Skin epidermis (tissue), 12 donors: ENCODE data around the gene PSMC3.

Experiments
- H3K27ac ChIP-seq, 21 experiments: fragments of 200-600 bp; sonication (generic) in 11 of 21; one replicate each; pipeline ENCODE4 v1.5.0; 2020; ENCODE audit warnings: mild to moderate bottlenecking in 3 of 21, inconsistent platforms in 2 of 21, moderate library complexity in 2 of 21
- H3K4me3 ChIP-seq, 7 experiments: fragments of 200-600 bp; sonication (generic) in 2 of 7; one replicate each; pipeline ENCODE4 v1.5.0; 2020; ENCODE audit warnings: inconsistent platforms in 2 of 7, mild to moderate bottlenecking in 2 of 7, moderate library complexity in 1 of 7

The PSMC3 gene

GRCh38 chr11:47384498-47384897 lies 41.7 kb downstream of the PSMC3 start:
- Histone ChIP-seq H3K27ac (no peak overlapping the region), H3K4me3 (no peak overlapping the region)

GRCh38 chr11:47383071-47383470 lies 43.2 kb downstream of the PSMC3 start:
- Histone ChIP-seq H3K27ac (peak overlapping the region in 3 of 21 experiments; percentile 12 to 44 (median 26)), H3K4me3 (no peak overlapping the region)

- no peak overlapping the region for H3K27ac ChIP-seq
Observed at GRCh38 chr11:47380078-47380477, 46.2 kb downstream of the PSMC3 start.

GRCh38 chr11:47379317-47379716 lies 46.9 kb downstream of the PSMC3 start:
- H3K27ac ChIP-seq: peak overlapping the region in 8 of 21 experiments; percentile 70 to 93 (median 86)
- no peak overlapping the region for H3K4me3 ChIP-seq

More at GRCh38 chr11:47380078-47380477, 46.2 kb downstream of the PSMC3 start:
- no peak overlapping the region for H3K4me3 ChIP-seq

- H3K27ac ChIP-seq: peak overlapping the region in 17 of 21 experiments; percentile 49 to 93 (median 85)
- H3K4me3 ChIP-seq: peak overlapping the region in 1 of 7 experiments; percentile 27
Observed at GRCh38 chr11:47378836-47379170, 47.4 kb downstream of the PSMC3 start.

- Histone ChIP-seq H3K27ac (peak within 1 kb of the TSS; percentile 34 to 93 (median 85)), H3K4me3 (peak within 1 kb of the TSS; percentile 21 to 41 (median 32))
Observed at GRCh38 chr11:47378010-47378835, 48.0 kb downstream of the PSMC3 start, which contains the start of gene SPI1. Gene SPI1 (minus strand): TSS chr11:47378547. CDS start chr11:47378353, 194 bp downstream.

GRCh38 chr11:47377571-47378009 lies 48.6 kb downstream of the PSMC3 start:
- H3K27ac ChIP-seq: peak overlapping the region; percentile 34 to 93 (median 85)
- peak overlapping the region; percentile 21 to 41 (median 32) for H3K4me3 ChIP-seq

GRCh38 chr11:47376525-47377371 lies 49.5 kb downstream of the PSMC3 start:
- Histone ChIP-seq H3K27ac (peak overlapping the region in 20 of 21 experiments; percentile 31 to 93 (median 85)), H3K4me3 (peak overlapping the region; percentile 21 to 41 (median 32))

- H3K27ac ChIP-seq: peak overlapping the region in 15 of 21 experiments; percentile 38 to 93 (median 85)
Observed at GRCh38 chr11:47376107-47376524, 50.1 kb downstream of the PSMC3 start.

GRCh38 chr11:47375546-47376085 lies 50.6 kb downstream of the PSMC3 start:
- H3K27ac ChIP-seq: peak overlapping the region in 12 of 21 experiments; percentile 18 to 93 (median 86)
- peak overlapping the region in 6 of 7 experiments; percentile 19 to 41 (median 34) for H3K4me3 ChIP-seq

More at GRCh38 chr11:47376107-47376524, 50.1 kb downstream of the PSMC3 start:
- H3K4me3 ChIP-seq: peak overlapping the region; percentile 6 to 41 (median 32)

GRCh38 chr11:47375020-47375419 lies 51.2 kb downstream of the PSMC3 start:
- peak overlapping the region in 11 of 21 experiments; percentile 4 to 93 (median 69) for H3K27ac ChIP-seq
- H3K4me3 ChIP-seq: peak overlapping the region in 4 of 7 experiments; percentile 32 to 41 (median 38)

GRCh38 chr11:47374720-47375019 lies 51.6 kb downstream of the PSMC3 start:
- peak overlapping the region in 11 of 21 experiments; percentile 4 to 93 (median 32) for H3K27ac ChIP-seq
- H3K4me3 ChIP-seq: peak overlapping the region in 4 of 7 experiments; percentile 32 to 41 (median 38)

GRCh38 chr11:47373876-47374719 lies 52.1 kb downstream of the PSMC3 start:
- H3K4me3 ChIP-seq: peak overlapping the region in 4 of 7 experiments; percentile 8 to 39 (median 34)

GRCh38 chr11:47372422-47372821 lies 53.8 kb downstream of the PSMC3 start:
- no peak overlapping the region for H3K27ac ChIP-seq
- no peak overlapping the region for H3K4me3 ChIP-seq

More at GRCh38 chr11:47373876-47374719, 52.1 kb downstream of the PSMC3 start:
- H3K27ac ChIP-seq: peak overlapping the region in 15 of 21 experiments; percentile 4 to 93 (median 46)

GRCh38 chr11:47369676-47370075 lies 56.6 kb downstream of the PSMC3 start:
- Histone ChIP-seq H3K4me3 (no peak overlapping the region), H3K27ac (peak overlapping the region in 2 of 21 experiments; percentile 3 to 26)
